LNCaP clone FGC (cell line): ENCODE data around the gene RNF4.
A peak's percentile ranks its signal among the peaks of the same experiment; 100 is the strongest.

Experiments
- DNase-seq: peaks from one replicate; pipeline ENCODE4 v3.0.0-alpha.2; 2011; ENCODE audit warnings: low read depth
- H3K4me3 ChIP-seq: 2 replicates; pipeline ENCODE4 v1.5.1; 2011; ENCODE audit warnings: mild to moderate bottlenecking, low read depth, low read length, control low read depth
- TF ChIP-seq, protein P1 (sequence below): IDR thresholded peaks from 2 replicates; pipeline ENCODE4 v1.5.1; 2012; ENCODE audit warnings: mild to moderate bottlenecking; ENCODE audit not compliant: control insufficient read depth, insufficient read depth; ENCODE audit errors: extremely low read depth

The RNF4 gene

DNA sequence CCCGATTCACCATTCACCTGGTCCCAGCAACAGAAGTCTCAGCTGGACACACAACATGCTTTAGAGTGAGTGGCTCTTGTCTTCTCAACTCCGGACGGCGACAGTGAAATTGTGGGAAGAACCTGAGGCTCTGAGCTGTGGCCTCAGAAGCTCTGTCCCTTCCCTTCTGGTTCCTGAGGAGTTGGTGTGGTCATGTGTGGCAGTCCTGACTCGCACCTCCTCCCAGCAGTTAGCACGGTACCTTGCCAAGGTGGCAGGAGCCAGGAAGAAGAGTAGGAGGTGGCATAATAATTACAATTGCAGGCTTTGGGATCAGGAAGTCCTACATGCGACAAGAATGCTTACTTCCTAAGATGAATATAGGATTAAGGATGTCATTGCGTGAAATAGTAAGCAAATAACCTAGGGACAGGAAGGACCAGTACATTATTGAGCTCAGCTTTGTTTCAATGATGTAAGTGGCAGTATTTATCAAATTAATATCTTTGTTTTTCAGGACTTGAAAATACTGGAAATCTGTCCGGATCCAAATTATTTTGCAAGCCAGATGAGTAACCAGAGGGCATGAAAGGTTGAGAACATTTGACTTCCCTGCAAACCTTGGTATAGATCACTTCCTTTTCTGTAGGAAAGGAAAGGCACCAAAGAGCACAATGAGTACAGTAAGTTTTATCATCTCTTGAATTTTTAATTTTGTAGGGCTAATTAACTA lies 21.1 kb downstream of the RNF4 start:
- H3K4me3 ChIP-seq: peak overlapping the region; percentile 19
- TF ChIP-seq, protein P1, sequence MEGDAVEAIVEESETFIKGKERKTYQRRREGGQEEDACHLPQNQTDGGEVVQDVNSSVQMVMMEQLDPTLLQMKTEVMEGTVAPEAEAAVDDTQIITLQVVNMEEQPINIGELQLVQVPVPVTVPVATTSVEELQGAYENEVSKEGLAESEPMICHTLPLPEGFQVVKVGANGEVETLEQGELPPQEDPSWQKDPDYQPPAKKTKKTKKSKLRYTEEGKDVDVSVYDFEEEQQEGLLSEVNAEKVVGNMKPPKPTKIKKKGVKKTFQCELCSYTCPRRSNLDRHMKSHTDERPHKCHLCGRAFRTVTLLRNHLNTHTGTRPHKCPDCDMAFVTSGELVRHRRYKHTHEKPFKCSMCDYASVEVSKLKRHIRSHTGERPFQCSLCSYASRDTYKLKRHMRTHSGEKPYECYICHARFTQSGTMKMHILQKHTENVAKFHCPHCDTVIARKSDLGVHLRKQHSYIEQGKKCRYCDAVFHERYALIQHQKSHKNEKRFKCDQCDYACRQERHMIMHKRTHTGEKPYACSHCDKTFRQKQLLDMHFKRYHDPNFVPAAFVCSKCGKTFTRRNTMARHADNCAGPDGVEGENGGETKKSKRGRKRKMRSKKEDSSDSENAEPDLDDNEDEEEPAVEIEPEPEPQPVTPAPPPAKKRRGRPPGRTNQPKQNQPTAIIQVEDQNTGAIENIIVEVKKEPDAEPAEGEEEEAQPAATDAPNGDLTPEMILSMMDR: no peak

DNA sequence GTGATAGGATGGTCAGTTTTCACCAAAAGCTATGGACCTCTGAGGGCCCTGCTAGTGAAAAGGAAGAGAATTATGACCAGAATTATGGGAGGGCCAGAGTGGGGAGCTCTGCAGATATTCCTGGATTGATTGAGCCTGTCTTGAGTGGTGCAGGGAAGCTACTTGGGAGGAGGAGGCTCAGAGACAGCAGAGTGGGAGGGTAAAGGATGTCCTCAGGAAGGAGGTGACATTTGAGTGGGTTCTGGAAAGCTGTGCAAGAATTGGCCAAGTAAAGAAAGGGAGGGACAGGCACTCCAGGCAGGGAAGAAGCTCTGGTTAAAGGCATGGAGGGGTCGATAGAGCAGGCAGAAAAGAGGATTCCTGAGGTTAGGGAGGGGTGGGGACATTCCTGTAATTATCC lies 24.1 kb downstream of the RNF4 start:
- no peak for DNase-seq
- TF ChIP-seq, protein P1: no peak
- H3K4me3 ChIP-seq: no peak overlapping the region

More for the DNA sequence above, 21.1 kb downstream of the RNF4 start:
- peak; percentile 82 for DNase-seq

DNA sequence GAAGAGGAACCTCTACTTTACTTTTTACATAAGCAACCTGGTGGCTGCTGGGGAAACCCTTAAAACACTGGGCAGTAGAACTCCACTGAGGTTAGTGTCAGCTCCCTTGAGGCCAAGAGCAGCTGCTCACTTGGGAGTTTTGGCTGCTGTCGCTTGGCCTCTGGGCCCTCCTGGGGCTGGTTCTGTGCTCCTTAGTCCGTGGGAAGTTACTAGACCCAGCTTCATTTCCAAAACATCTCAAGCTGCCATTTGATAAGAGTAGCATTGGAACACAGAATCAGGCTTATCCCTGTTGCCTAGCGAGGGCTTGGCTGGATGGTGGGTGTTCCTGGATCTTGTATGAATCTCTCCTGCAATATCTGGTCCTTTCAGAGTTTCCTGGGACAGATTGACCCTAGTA lies 26.1 kb downstream of the RNF4 start:
- peak overlapping the region; percentile 23; the same call in 1 of the 2 replicates for H3K4me3 ChIP-seq
- no peak for DNase-seq
- TF ChIP-seq, protein P1: no peak

DNA sequence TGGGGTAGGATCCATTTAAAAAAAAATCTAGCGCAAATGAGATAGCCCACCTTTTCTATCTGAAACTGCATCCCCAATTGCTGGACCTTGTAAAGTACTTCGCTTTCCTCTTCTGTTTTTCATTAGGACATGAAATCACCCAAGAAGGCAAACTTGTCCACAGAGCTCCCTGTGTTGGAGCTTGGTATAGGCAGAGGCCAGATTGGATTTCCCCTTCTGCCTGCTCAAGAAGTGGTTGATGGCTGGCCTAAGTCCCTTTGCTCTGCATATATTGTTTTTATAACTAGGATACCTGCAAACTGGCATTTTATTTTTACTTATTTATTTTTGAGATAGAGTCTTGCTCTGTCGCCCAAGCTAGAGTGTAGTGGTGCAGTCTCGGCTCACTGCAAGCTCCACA lies 28.4 kb downstream of the RNF4 start:
- TF ChIP-seq, protein P1: no peak
- H3K4me3 ChIP-seq: no peak overlapping the region
- no peak for DNase-seq

DNA sequence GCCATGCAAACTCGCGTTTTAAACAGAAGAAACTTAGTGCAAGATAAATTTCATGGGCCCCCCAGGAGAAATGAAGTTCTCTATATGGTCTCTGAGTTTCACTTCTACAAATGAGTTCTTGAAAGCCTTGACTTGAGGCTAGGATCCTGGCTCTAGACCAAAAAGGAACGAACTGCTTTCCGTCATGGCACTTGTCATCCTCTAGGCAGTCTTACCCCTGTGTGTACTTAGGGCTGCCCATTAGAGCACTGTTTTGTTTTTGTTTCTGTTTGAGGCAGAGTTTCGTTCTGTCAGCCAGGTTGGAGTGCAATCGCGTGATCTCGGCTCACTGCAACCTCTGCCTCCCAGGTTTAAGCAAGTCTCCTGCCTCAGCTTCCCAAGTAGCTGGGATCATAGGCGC lies 29.0 kb downstream of the RNF4 start:
- no peak overlapping the region for H3K4me3 ChIP-seq
- TF ChIP-seq, protein P1: no peak
- DNase-seq: no peak

DNA sequence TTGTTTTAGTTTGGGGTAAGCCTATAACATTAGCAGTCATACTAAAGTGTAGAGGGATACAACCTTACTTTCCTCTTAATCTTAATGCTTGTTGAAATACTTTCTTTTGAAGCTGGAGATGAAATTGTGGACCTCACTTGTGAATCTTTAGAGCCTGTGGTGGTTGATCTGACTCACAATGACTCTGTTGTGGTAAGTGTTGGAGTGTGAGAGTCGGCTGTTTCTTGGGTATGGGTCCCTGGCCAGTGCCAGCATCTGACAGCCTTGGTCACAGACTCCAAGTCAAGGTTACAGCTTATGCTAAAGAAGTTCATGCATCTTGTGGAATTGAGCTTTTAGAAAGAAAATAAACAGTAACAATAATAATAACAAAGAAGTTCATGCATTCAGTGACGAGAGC lies 31.6 kb downstream of the RNF4 start:
- no peak overlapping the region for H3K4me3 ChIP-seq
- TF ChIP-seq, protein P1: no peak
- no peak for DNase-seq
